Gastrocnemius medialis (tissue), 4 donors: ENCODE results near the gene LCLAT1. TPM values are rescaled to one million over a fixed set of nuclear protein-coding genes. Genes with fewer than 3 reads are reported as not detected.

Source experiments
- ATAC-seq, 2 donors: fragments of 150-250 bp; one replicate each; pipeline ENCODE4 v1.9.1; 2016
- DNase-seq, 2 donors: peaks; one replicate each; pipeline ENCODE4 v3.0.0-alpha.2; 2019
- H3K27ac ChIP-seq, 4 donors: fragments of 200-600 bp; sonication (generic); 1 replicate in 1 of 4; 2 replicates in 3 of 4; pipeline ENCODE4 v1.5.1; 2016 to 2018; ENCODE audit warnings: mild to moderate bottlenecking in 2 of 4, moderate library complexity in 1 of 4
- H3K27me3 ChIP-seq, 3 donors: fragments of 200-600 bp; sonication (generic) in 2 of 3; 1 replicate in 1 of 3; 2 replicates in 2 of 3; pipeline versions ENCODE4 v1.5.1 to v1.6.0; 2016 to 2019; ENCODE audit warnings: mild to moderate bottlenecking in 1 of 3, moderate library complexity in 1 of 3
- H3K36me3 ChIP-seq, 2 donors: fragments of 200-600 bp; sonication (generic) in 1 of 2; one replicate each; pipeline ENCODE4 v1.5.1; 2017 to 2018
- H3K4me1 ChIP-seq, 2 donors: fragments of 200-600 bp; sonication (generic) in 1 of 2; one replicate each; pipeline ENCODE4 v1.5.1; 2016 to 2017; ENCODE audit warnings: mild to moderate bottlenecking in 2 of 2
- H3K4me3 ChIP-seq, 4 donors: fragments of 200-600 bp; sonication (generic) in 3 of 4; 1 replicate in 1 of 4; 2 replicates in 3 of 4; pipeline ENCODE4 v1.5.1; 2016 to 2019; ENCODE audit warnings: mild to moderate bottlenecking in 2 of 4
- H3K9me3 ChIP-seq, 3 donors: fragments of 200-600 bp; sonication (generic) in 2 of 3; 1 replicate in 1 of 3; 2 replicates in 2 of 3; pipeline ENCODE4 v1.5.1; 2016 to 2019
- CTCF ChIP-seq, 5 experiments: fragments of 450-650 bp in 3 of 5; fragments of 200-600 bp in 2 of 5; sonication (generic) in 2 of 5; IDR thresholded peaks in 4 of 5; conservative IDR thresholded peaks in 1 of 5; 1 replicate in 4 of 5; 2 replicates in 1 of 5; pipeline ENCODE4 v1.5.1; 2016 to 2019; ENCODE audit warnings: antibody characterized with exemption in 5 of 5, mild to moderate bottlenecking in 3 of 5, moderate library complexity in 3 of 5
- POLR2A ChIP-seq, 2 donors: fragments of 450-650 bp; IDR thresholded peaks; one replicate each; pipeline ENCODE4 v1.6.1; 2017; ENCODE audit warnings: antibody characterized with exemption in 2 of 2, mild to moderate bottlenecking in 2 of 2, moderate library complexity in 2 of 2
- in situ Hi-C, 4 donors: fragments of 200-750 bp; cut with MboI; loops; one replicate each; pipeline versions ENCODE4 v1.15.0 to v1.8.0; 2017; ENCODE audit warnings: low sequenced_read_pairs in 4 of 4
- intact Hi-C: fragments of 100-400 bp; cut with DNase I; formaldehyde crosslinking; loops from one replicate; pipeline ENCODE4 v1.15.1; 2023; ENCODE audit warnings: low total_unique reads
- total RNA-seq, 4 donors: library from RNA; depleted of rRNA; stranded (reverse); fragments of >200 nt; gene quantifications; one replicate each; pipeline versions ENCODE4 v1.1.0 to v1.2.3, GENCODE V29; 2016

LCLAT1 gene
- total RNA-seq, 4 donors from 2014 or later = 4.3 to 14.5 (median 11.3) TPM

- no peaks in the 10 kb centered on the region for H3K36me3 ChIP-seq
- peaks cover 0 to 3% of the 10 kb centered on the region in 2 donors for H3K4me1 ChIP-seq
- no peaks in the 10 kb centered on the region for H3K27me3 ChIP-seq
- no peak overlapping the region for H3K4me3 ChIP-seq
- TF ChIP-seq CTCF (IDR thresholded peaks at IDR 0.05 in 4 of 5, conservative IDR thresholded peaks at IDR 0.05 in 1 of 5) (no peak), POLR2A (IDR thresholded peaks at IDR 0.05) (no peak)
- no peak overlapping the region for H3K27ac ChIP-seq
- ATAC-seq (no peak), DNase-seq (no peak)
- no peaks in the 10 kb centered on the region for H3K9me3 ChIP-seq
- in situ Hi-C loops = no loop called here
- intact Hi-C loops = no loop called here
Measured at GRCh38 chr2:30683236-30683956, 236.3 kb downstream of the LCLAT1 start.

- Histone ChIP-seq H3K36me3 (no peaks in the 10 kb centered on the region), H3K27me3 (no peaks in the 10 kb centered on the region), H3K9me3 (no peaks in the 10 kb centered on the region), H3K4me1 (peaks cover 3 to 9% of the 10 kb centered on the region in 2 donors), H3K4me3 (no peak overlapping the region), H3K27ac (no peak overlapping the region)
- intact Hi-C loops (no loop called here), in situ Hi-C loops (no loop called here)
- no peak for DNase-seq
- no peak for ATAC-seq
- TF ChIP-seq CTCF (IDR thresholded peaks at IDR 0.05 in 4 of 5, conservative IDR thresholded peaks at IDR 0.05 in 1 of 5) (no peak), POLR2A (IDR thresholded peaks at IDR 0.05) (no peak)
Measured at GRCh38 chr2:30684026-30684425, 237.0 kb downstream of the LCLAT1 start.

- Histone ChIP-seq H3K4me3 (no peak overlapping the region), H3K9me3 (no peaks in the 10 kb centered on the region), H3K27ac (no peak overlapping the region), H3K27me3 (no peaks in the 10 kb centered on the region), H3K36me3 (no peaks in the 10 kb centered on the region), H3K4me1 (peaks cover 8 to 14% of the 10 kb centered on the region in 2 donors)
- intact Hi-C loops = no loop called here
- no peak for ATAC-seq
- no peak for DNase-seq
- no peak for TF ChIP-seq CTCF (IDR thresholded peaks at IDR 0.05 in 4 of 5, conservative IDR thresholded peaks at IDR 0.05 in 1 of 5)
- no peak for TF ChIP-seq POLR2A (IDR thresholded peaks at IDR 0.05)
- in situ Hi-C loops = no loop called here
Measured at GRCh38 chr2:30684516-30684915, 237.5 kb downstream of the LCLAT1 start.

GRCh38 chr2:30684996-30685395 lies 237.9 kb downstream of the LCLAT1 start:
- Histone ChIP-seq H3K4me3 (no peak overlapping the region), H3K27ac (no peak overlapping the region), H3K36me3 (no peaks in the 10 kb centered on the region), H3K27me3 (no peaks in the 10 kb centered on the region), H3K4me1 (peaks cover 12 to 19% of the 10 kb centered on the region in 2 donors), H3K9me3 (no peaks in the 10 kb centered on the region)
- in situ Hi-C loops (no loop called here), intact Hi-C loops (no loop called here)
- no peak for TF ChIP-seq CTCF (IDR thresholded peaks at IDR 0.05 in 4 of 5, conservative IDR thresholded peaks at IDR 0.05 in 1 of 5)
- no peak for TF ChIP-seq POLR2A (IDR thresholded peaks at IDR 0.05)
- no peak for ATAC-seq
- no peak for DNase-seq

GRCh38 chr2:30686000-30686399 lies 239.0 kb downstream of the LCLAT1 start:
- no peak for TF ChIP-seq POLR2A (IDR thresholded peaks at IDR 0.05)
- TF ChIP-seq CTCF (IDR thresholded peaks at IDR 0.05 in 4 of 5, conservative IDR thresholded peaks at IDR 0.05 in 1 of 5) = no peak
- Histone ChIP-seq H3K36me3 (no peaks in the 10 kb centered on the region), H3K4me3 (no peak overlapping the region), H3K4me1 (peaks cover 14 to 21% of the 10 kb centered on the region in 2 donors), H3K9me3 (no peaks in the 10 kb centered on the region), H3K27me3 (no peaks in the 10 kb centered on the region), H3K27ac (no peak overlapping the region)
- in situ Hi-C loops (no loop called here), intact Hi-C loops (no loop called here)
- DNase-seq = no peak
- no peak for ATAC-seq
